ENCODE results near the gene MUC7.
A peak's percentile ranks its signal among the peaks of the same experiment; 100 is the strongest.

MUC7 gene

GRCh38 chr4:70518716-70519115, 46.7 kb downstream of the MUC7 start:
- DNase-seq (no peak), ATAC-seq (ENCODE audit: insufficient read depth, low read depth) (no peak)
- H3K4me2 ChIP-seq (ENCODE audit: insufficient read depth, low read length): no peak overlapping the region
- no peak overlapping the region for H3K27ac ChIP-seq (ENCODE audit: low read length)
- no peak overlapping the region for H3K4me3 ChIP-seq (ENCODE audit: low read depth in 1 of 2, low read length in 2 of 2)
- H3K9ac ChIP-seq (ENCODE audit: low read depth, low read length): no peak overlapping the region
- H3K4me1 ChIP-seq (ENCODE audit: insufficient read depth, low read length): no peaks in the 10 kb centered on the region
- no peak for TF ChIP-seq CTCF (IDR thresholded peaks at IDR 0.05; ENCODE audit: borderline replicate concordance, extremely low read depth, low read length, poor library complexity, severe bottlenecking)
- no peak for TF ChIP-seq EZH2 (IDR thresholded peaks at IDR 0.05; ENCODE audit: borderline replicate concordance, low read depth, low read length, severe bottlenecking)
- no peaks in the 10 kb centered on the region for H3K79me2 ChIP-seq (ENCODE audit: insufficient read depth, low read length)
- no peaks in the 10 kb centered on the region for H4K20me1 ChIP-seq (ENCODE audit: insufficient read depth, low read length)
- no peaks in the 10 kb centered on the region for H3K9me3 ChIP-seq (ENCODE audit: insufficient read depth, low read length, severe bottlenecking)
- H2AFZ ChIP-seq (ENCODE audit: low read depth, low read length): no peak overlapping the region
- no peaks in the 10 kb centered on the region for H3K36me3 ChIP-seq (ENCODE audit: insufficient read depth, low read length)
- H3K27me3 ChIP-seq (ENCODE audit: insufficient read depth, low read length, poor library complexity): peaks cover 4% of the 10 kb centered on the region

GRCh38 chr4:70522626-70523025, 50.6 kb downstream of the MUC7 start:
- H3K27ac ChIP-seq (ENCODE audit: low read length): no peak overlapping the region
- ATAC-seq (ENCODE audit: insufficient read depth, low read depth): no peak
- peaks cover 4% of the 10 kb centered on the region for H3K27me3 ChIP-seq (ENCODE audit: insufficient read depth, low read length, poor library complexity)

GRCh38 chr4:70530997-70531396, 59.0 kb downstream of the MUC7 start:
- no peak overlapping the region for H3K27ac ChIP-seq (ENCODE audit: low read length)
- H2AFZ ChIP-seq (ENCODE audit: low read depth, low read length): no peak overlapping the region
- ATAC-seq (ENCODE audit: insufficient read depth, low read depth) (no peak), DNase-seq (no peak)
- TF ChIP-seq EZH2 (IDR thresholded peaks at IDR 0.05; ENCODE audit: borderline replicate concordance, low read depth, low read length, severe bottlenecking) (no peak), CTCF (IDR thresholded peaks at IDR 0.05; ENCODE audit: borderline replicate concordance, extremely low read depth, low read length, poor library complexity, severe bottlenecking) (no peak)
- peaks cover 4% of the 10 kb centered on the region for H3K27me3 ChIP-seq (ENCODE audit: insufficient read depth, low read length, poor library complexity)
- H3K9me3 ChIP-seq (ENCODE audit: insufficient read depth, low read length, severe bottlenecking): no peaks in the 10 kb centered on the region
- H3K4me1 ChIP-seq (ENCODE audit: insufficient read depth, low read length): no peaks in the 10 kb centered on the region
- no peaks in the 10 kb centered on the region for H3K79me2 ChIP-seq (ENCODE audit: insufficient read depth, low read length)
- no peak overlapping the region for H3K4me2 ChIP-seq (ENCODE audit: insufficient read depth, low read length)
- no peaks in the 10 kb centered on the region for H3K36me3 ChIP-seq (ENCODE audit: insufficient read depth, low read length)
- H3K4me3 ChIP-seq (ENCODE audit: low read depth in 1 of 2, low read length in 2 of 2): no peak overlapping the region
- no peak overlapping the region for H3K9ac ChIP-seq (ENCODE audit: low read depth, low read length)
- H4K20me1 ChIP-seq (ENCODE audit: insufficient read depth, low read length): no peaks in the 10 kb centered on the region

More at GRCh38 chr4:70522626-70523025, 50.6 kb downstream of the MUC7 start:
- TF ChIP-seq EZH2 (IDR thresholded peaks at IDR 0.05; ENCODE audit: borderline replicate concordance, low read depth, low read length, severe bottlenecking) (no peak), CTCF (IDR thresholded peaks at IDR 0.05; ENCODE audit: borderline replicate concordance, extremely low read depth, low read length, poor library complexity, severe bottlenecking) (no peak)
- H3K9ac ChIP-seq (ENCODE audit: low read depth, low read length): no peak overlapping the region
- no peak overlapping the region for H2AFZ ChIP-seq (ENCODE audit: low read depth, low read length)
- H3K9me3 ChIP-seq (ENCODE audit: insufficient read depth, low read length, severe bottlenecking): no peaks in the 10 kb centered on the region
- H3K4me3 ChIP-seq (ENCODE audit: low read depth in 1 of 2, low read length in 2 of 2): no peak overlapping the region
- no peak overlapping the region for H3K4me2 ChIP-seq (ENCODE audit: insufficient read depth, low read length)
- DNase-seq: no peak
- H3K79me2 ChIP-seq (ENCODE audit: insufficient read depth, low read length): no peaks in the 10 kb centered on the region
- H4K20me1 ChIP-seq (ENCODE audit: insufficient read depth, low read length): no peaks in the 10 kb centered on the region
- no peaks in the 10 kb centered on the region for H3K4me1 ChIP-seq (ENCODE audit: insufficient read depth, low read length)
- H3K36me3 ChIP-seq (ENCODE audit: insufficient read depth, low read length): no peaks in the 10 kb centered on the region

- TF ChIP-seq EZH2 (IDR thresholded peaks at IDR 0.05; ENCODE audit: borderline replicate concordance, low read depth, low read length, severe bottlenecking) (no peak), CTCF (IDR thresholded peaks at IDR 0.05; ENCODE audit: borderline replicate concordance, extremely low read depth, low read length, poor library complexity, severe bottlenecking) (peak; percentile 17)
- Histone ChIP-seq H3K4me2 (ENCODE audit: insufficient read depth, low read length) (no peak overlapping the region), H3K27me3 (ENCODE audit: insufficient read depth, low read length, poor library complexity) (peaks cover 4% of the 10 kb centered on the region), H3K9ac (ENCODE audit: low read depth, low read length) (no peak overlapping the region), H3K9me3 (ENCODE audit: insufficient read depth, low read length, severe bottlenecking) (no peaks in the 10 kb centered on the region), H2AFZ (ENCODE audit: low read depth, low read length) (no peak overlapping the region), H3K27ac (ENCODE audit: low read length) (no peak overlapping the region), H3K4me3 (ENCODE audit: low read depth in 1 of 2, low read length in 2 of 2) (no peak overlapping the region), H3K4me1 (ENCODE audit: insufficient read depth, low read length) (no peaks in the 10 kb centered on the region), H3K79me2 (ENCODE audit: insufficient read depth, low read length) (no peaks in the 10 kb centered on the region), H4K20me1 (ENCODE audit: insufficient read depth, low read length) (no peaks in the 10 kb centered on the region), H3K36me3 (ENCODE audit: insufficient read depth, low read length) (no peaks in the 10 kb centered on the region)
- ATAC-seq (ENCODE audit: insufficient read depth, low read depth): peak; percentile 58; the same call in 2 of the 3 replicates
- DNase-seq: no peak
These were observed 60.0 kb downstream of the MUC7 start for GRCh38 chr4:70531981-70532380.

Measured in DND-41 (cell line).